Astrocyte of the hippocampus (primary cell): ENCODE measurements around the gene ATM.
"Not testable (repeated sequence)": the region's sequence is repeated elsewhere in the genome, so short reads cannot be mapped to it uniquely, and the experiment has no call there.

Experiments used
- DNase-seq: peaks from one replicate; pipeline ENCODE4 v3.0.0; 2011; ENCODE audit warnings: low read depth, low spot score

The ATM gene

GRCh38 chr11:108220721-108221336 lies 2.0 kb upstream of the ATM start:
- DNase-seq = peak; percentile 15

GRCh38 chr11:108221371-108221770 lies 1.5 kb upstream of the ATM start:
- DNase-seq = peak; percentile 50

GRCh38 chr11:108221911-108222573 lies 825 bp upstream of the ATM start:
- DNase-seq = no peak

GRCh38 chr11:108223348-108224149 lies 682 bp downstream of the ATM start:
- no peak for DNase-seq

- no peak for DNase-seq
These were observed 1.5 kb downstream of the ATM start for GRCh38 chr11:108224366-108224765.

GRCh38 chr11:108224911-108225786 lies 2.3 kb downstream of the ATM start:
- no peak for DNase-seq

- no peak for DNase-seq
These were observed 3.2 kb downstream of the ATM start for GRCh38 chr11:108226036-108226435.

GRCh38 chr11:108228251-108228650 lies 5.4 kb downstream of the ATM start:
- no peak for DNase-seq

- no peak for DNase-seq
These were observed 10.5 kb downstream of the ATM start for GRCh38 chr11:108233277-108233945.

GRCh38 chr11:108235192-108235591 lies 12.3 kb downstream of the ATM start:
- DNase-seq = no peak

- DNase-seq = no peak
These were observed 12.8 kb downstream of the ATM start for GRCh38 chr11:108235633-108236032.

- DNase-seq = no peak
These were observed 14.2 kb downstream of the ATM start for GRCh38 chr11:108237058-108237481.

GRCh38 chr11:108239076-108239475 lies 16.2 kb downstream of the ATM start:
- DNase-seq = no peak

GRCh38 chr11:108241330-108242037 lies 18.6 kb downstream of the ATM start:
- DNase-seq = no peak

- DNase-seq = no peak
These were observed 19.6 kb downstream of the ATM start for GRCh38 chr11:108242422-108242821.

- no peak for DNase-seq
These were observed 23.4 kb downstream of the ATM start for GRCh38 chr11:108246308-108246707.

- no peak for DNase-seq
These were observed 24.0 kb downstream of the ATM start for GRCh38 chr11:108246885-108247284.

- no peak for DNase-seq
These were observed 30.3 kb downstream of the ATM start for GRCh38 chr11:108253176-108253575.

- no peak for DNase-seq
These were observed 46.7 kb downstream of the ATM start for GRCh38 chr11:108269583-108269982.

GRCh38 chr11:108276985-108277616 lies 54.2 kb downstream of the ATM start:
- DNase-seq = not testable (repeated sequence)
